B cell (primary cell): ENCODE results near the gene PIN1. TPM values are rescaled to one million over a fixed set of nuclear protein-coding genes. Genes with fewer than 3 reads are reported as not detected.

Source experiments
- ATAC-seq: fragments of 200-7000 bp; cut with Tn5 transposase; one replicate; pipeline ENCODE4 v1.10.0; 2021; ENCODE audit warnings: low read depth, mild to moderate bottlenecking, moderate number of reproducible peaks, moderate library complexity
- CTCF ChIA-PET: fragments of 350-600 bp; sonication (Branson Sonifier 250); formaldehyde crosslinking; loops from one replicate; lab custom pipeline; 2021; ENCODE audit warnings: antibody characterized with exemption, inconsistent platforms; lab: Charles Lee
- POLR2A ChIA-PET: fragments of 350-600 bp; sonication (Branson Sonifier 250); formaldehyde crosslinking; loops from one replicate; lab custom pipeline; 2021; ENCODE audit warnings: antibody characterized with exemption; lab: Charles Lee
- DNase-seq: peaks from one replicate; pipeline ENCODE4 v3.0.0; 2013
- H2AFZ ChIP-seq: 2 replicates; pipeline ENCODE4 v1.6.1; 2012; ENCODE audit warnings: mild to moderate bottlenecking, low read depth, low read length; ENCODE audit not compliant: insufficient read depth, poor library complexity, severe bottlenecking
- H3K27ac ChIP-seq, 2 donors: 1 replicate in 1 of 2; 2 replicates in 1 of 2; pipeline ENCODE4 v1.5.1; 2012 to 2013; ENCODE audit warnings: low read length in 2 of 2, mild to moderate bottlenecking in 2 of 2, moderate library complexity in 1 of 2
- H3K27me3 ChIP-seq, 4 experiments: fragments of 200-600 bp in 1 of 4; sonication (generic) in 1 of 4; replicated peaks in 1 of 4; 1 replicate in 2 of 4; 2 replicates in 2 of 4; pipeline versions ENCODE4 v1.6.1 to v1.7.0; 2013 to 2016; ENCODE audit warnings: low read length in 3 of 4, mild to moderate bottlenecking in 2 of 4, mixed read lengths in 1 of 4, moderate library complexity in 1 of 4; ENCODE audit not compliant: insufficient read depth in 4 of 4, control insufficient read depth in 3 of 4; ENCODE audit errors: control extremely low read depth in 1 of 4
- H3K36me3 ChIP-seq, 2 experiments: replicated peaks in 1 of 2; 1 replicate in 1 of 2; 2 replicates in 1 of 2; pipeline versions ENCODE4 v1.6.1 to v1.7.1; 2013; ENCODE audit warnings: low read length in 1 of 2; ENCODE audit not compliant: insufficient read depth in 2 of 2, control insufficient read depth in 1 of 2; ENCODE audit errors: control extremely low read depth in 1 of 2, extremely low read depth in 1 of 2
- H3K4me1 ChIP-seq, 2 donors: fragments of 200-600 bp in 1 of 2; sonication (generic) in 1 of 2; 1 replicate in 1 of 2; 2 replicates in 1 of 2; pipeline versions ENCODE4 v1.5.1 to v1.6.1; 2013 to 2017; ENCODE audit warnings: low read length in 2 of 2; ENCODE audit not compliant: control insufficient read depth in 2 of 2, insufficient read depth in 2 of 2
- H3K4me2 ChIP-seq: replicated peaks from 2 replicates; pipeline ENCODE3; 2012; ENCODE audit warnings: mild to moderate bottlenecking, low read depth, low read length; ENCODE audit not compliant: poor library complexity, severe bottlenecking
- H3K4me3 ChIP-seq, 5 experiments: fragments of 200-600 bp in 1 of 5; sonication (generic) in 1 of 5; 1 replicate in 3 of 5; 2 replicates in 2 of 5; pipeline versions ENCODE4 v1.5.1 to v1.7.0; 2011 to 2016; ENCODE audit warnings: low read length in 4 of 5, mild to moderate bottlenecking in 4 of 5, low read depth in 2 of 5, control low read depth in 1 of 5, moderate library complexity in 1 of 5; ENCODE audit not compliant: insufficient read depth in 1 of 5; ENCODE audit errors: control extremely low read depth in 1 of 5, extremely low read depth in 1 of 5
- H3K79me2 ChIP-seq: fragments of 200-600 bp; sonication (generic); one replicate; pipeline ENCODE4 v1.6.0; 2016; ENCODE audit warnings: low read length; ENCODE audit not compliant: control insufficient read depth, insufficient read depth
- H3K9ac ChIP-seq: fragments of 200-600 bp; sonication (generic); 2 replicates; pipeline ENCODE4 v1.6.1; 2017; ENCODE audit warnings: mild to moderate bottlenecking, low read length, moderate library complexity
- H3K9me3 ChIP-seq, 3 donors: one replicate each; pipeline versions ENCODE4 v1.6.1 to v1.7.1; 2013; ENCODE audit warnings: low read length in 2 of 3; ENCODE audit not compliant: control insufficient read depth in 2 of 3, insufficient read depth in 1 of 3; ENCODE audit errors: control extremely low read depth in 1 of 3
- H4K20me1 ChIP-seq: 2 replicates; pipeline ENCODE4 v1.6.0; 2012; ENCODE audit warnings: mild to moderate bottlenecking, low read length; ENCODE audit not compliant: insufficient read depth, control insufficient read depth, poor library complexity, severe bottlenecking
- H3K27ac Mint-ChIP-seq: one replicate; pipeline ENCODE4 v1.8.0; 2021; ENCODE audit warnings: mixed read lengths
- H3K27me3 Mint-ChIP-seq: one replicate; pipeline ENCODE4 v1.8.0; 2021; ENCODE audit warnings: mixed read lengths
- H3K4me1 Mint-ChIP-seq: one replicate; pipeline ENCODE4 v1.8.0; 2021; ENCODE audit warnings: mixed read lengths
- H3K4me3 Mint-ChIP-seq: one replicate; pipeline ENCODE4 v1.8.0; 2021; ENCODE audit warnings: mixed read lengths
- H3K9me3 Mint-ChIP-seq: one replicate; pipeline ENCODE4 v1.8.0; 2022; ENCODE audit warnings: mixed read lengths; ENCODE audit not compliant: insufficient read depth
- EZH2 ChIP-seq: IDR thresholded peaks from 2 replicates; pipeline ENCODE4 v1.6.1; 2012; ENCODE audit warnings: borderline replicate concordance, low read depth, mild to moderate bottlenecking, moderate library complexity, low read length; ENCODE audit not compliant: insufficient read depth, poor library complexity, severe bottlenecking
- WGBS: methylation state at CpG from one replicate; pipeline ENCODE4 v1.1.5; 2013; ENCODE audit warnings: missing lambda C conversion rate; ENCODE audit not compliant: insufficient coverage; 5-methylcytosine and 5-hydroxymethylcytosine counted together
- intact Hi-C: fragments of 100-400 bp; cut with micrococcal nuclease; formaldehyde crosslinking; loops from one replicate; pipeline ENCODE4 v1.10.0; 2022
- polyA plus RNA-seq: library from polyadenylated mRNA; depleted of rRNA; stranded (reverse); fragments of >200 nt; gene quantifications from 2 replicates; pipeline ENCODE4 v1.2.3, GENCODE V29; 2012
- total RNA-seq, 2 donors: library from RNA; stranded (reverse); fragments of 120-200 nt in 1 of 2; gene quantifications; 1 replicate in 1 of 2; 2 replicates in 1 of 2; pipeline versions ENCODE4 v1.2.3 to v1.2.4, GENCODE V29; 2013 to 2022
- TF ChIP-seq, protein P1 (sequence below): fragments of 200-600 bp; IDR thresholded peaks from one replicate; pipeline ENCODE4 v1.8.0; 2022; ENCODE audit warnings: antibody characterized with exemption, mild to moderate bottlenecking

PIN1 gene
- total and polyA plus RNA-seq, 2 donors (not counting 1 experiment from before 2014, with no cell fraction given), result 58.9 to 99.0 TPM

DNA sequence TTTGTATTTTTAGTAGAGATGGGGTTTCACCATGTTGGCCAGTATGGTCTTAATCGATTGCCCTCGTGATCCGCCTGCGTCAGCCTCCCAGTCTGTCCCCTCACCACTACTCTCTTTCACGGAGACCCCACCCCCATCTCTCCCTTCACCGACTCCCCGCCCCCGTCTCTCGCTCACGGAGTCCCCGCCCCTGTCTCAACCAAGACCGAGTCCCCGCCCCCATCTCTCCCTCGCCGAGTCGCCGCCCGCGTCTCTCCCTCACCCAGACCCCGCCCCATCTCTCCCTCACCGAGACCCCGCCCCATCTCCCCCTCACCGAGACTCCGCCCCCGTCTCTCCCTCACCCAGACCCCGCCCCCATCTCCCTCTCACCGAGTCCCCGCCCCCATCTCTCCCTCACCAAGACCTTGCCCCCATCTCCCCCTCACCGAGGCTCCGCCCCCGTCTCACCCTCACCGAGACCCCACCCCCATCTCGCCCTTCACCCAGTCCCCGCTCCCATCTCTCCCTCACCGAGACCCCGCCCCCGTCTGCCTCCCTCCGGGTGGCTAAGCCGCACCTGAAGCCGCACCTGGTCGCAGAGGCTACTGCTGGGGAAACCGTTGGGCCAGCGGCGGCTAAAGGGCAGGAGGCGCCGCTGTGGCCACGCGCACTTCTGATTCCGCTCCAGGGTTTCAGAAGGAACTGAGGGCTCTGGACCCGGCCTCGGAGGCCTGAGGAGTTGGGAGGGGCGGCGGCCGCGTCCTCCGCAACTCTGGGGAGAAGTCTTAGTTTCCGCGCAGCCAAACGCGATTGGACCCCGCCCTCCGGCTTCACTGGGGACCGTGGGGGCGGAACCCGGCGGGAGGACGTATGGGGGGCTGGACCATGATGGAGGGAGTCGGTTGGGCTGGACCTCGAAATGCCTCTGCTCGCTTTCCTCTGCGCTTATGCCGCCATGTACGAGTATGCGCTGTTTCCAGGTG is 49.5 kb upstream of the PIN1 start:
- Histone ChIP-seq H3K4me3 (peak overlapping the region; percentile 45 to 94 (median 75)), H3K4me1 (peaks cover 5 to 14% of the 10 kb centered on the region in 2 donors), H3K36me3 (no peaks in the 10 kb centered on the region), H4K20me1 (no peaks in the 10 kb centered on the region), H3K27ac (peak overlapping the region; percentile 80 to 97), H3K9ac (peak overlapping the region; percentile 78), H3K79me2 (no peaks in the 10 kb centered on the region), H2AFZ (peak overlapping the region; percentile 79), H3K9me3 (no peaks in the 10 kb centered on the region), H3K4me2 (peak overlapping the region; percentile 79), H3K27me3 (no peaks in the 10 kb centered on the region)
- DNase-seq (peak; percentile 97), ATAC-seq (peak; percentile 81)
- ChIA-PET POLR2A (interaction anchor here (0.6 to 0.8 kb wide), 4 partner anchors 16 to 164 kb away, joined by 3 to 8 read pairs (median 5); partner anchors contain the start of gene FBXL12), CTCF (interaction anchor here (0.6 kb wide), 1 partner anchor 53 kb away, joined by 3 read pairs; no protein-coding TSS in a partner anchor)
- no peaks in the 10 kb centered on the region for H3K9me3 Mint-ChIP-seq
- no peaks in the 10 kb centered on the region for H3K27me3 Mint-ChIP-seq
- peaks cover 22% of the 10 kb centered on the region for H3K4me1 Mint-ChIP-seq
- peak overlapping the region; percentile 92 for H3K4me3 Mint-ChIP-seq
- H3K27ac Mint-ChIP-seq, result peak overlapping the region; percentile 95
- TF ChIP-seq, protein P1, sequence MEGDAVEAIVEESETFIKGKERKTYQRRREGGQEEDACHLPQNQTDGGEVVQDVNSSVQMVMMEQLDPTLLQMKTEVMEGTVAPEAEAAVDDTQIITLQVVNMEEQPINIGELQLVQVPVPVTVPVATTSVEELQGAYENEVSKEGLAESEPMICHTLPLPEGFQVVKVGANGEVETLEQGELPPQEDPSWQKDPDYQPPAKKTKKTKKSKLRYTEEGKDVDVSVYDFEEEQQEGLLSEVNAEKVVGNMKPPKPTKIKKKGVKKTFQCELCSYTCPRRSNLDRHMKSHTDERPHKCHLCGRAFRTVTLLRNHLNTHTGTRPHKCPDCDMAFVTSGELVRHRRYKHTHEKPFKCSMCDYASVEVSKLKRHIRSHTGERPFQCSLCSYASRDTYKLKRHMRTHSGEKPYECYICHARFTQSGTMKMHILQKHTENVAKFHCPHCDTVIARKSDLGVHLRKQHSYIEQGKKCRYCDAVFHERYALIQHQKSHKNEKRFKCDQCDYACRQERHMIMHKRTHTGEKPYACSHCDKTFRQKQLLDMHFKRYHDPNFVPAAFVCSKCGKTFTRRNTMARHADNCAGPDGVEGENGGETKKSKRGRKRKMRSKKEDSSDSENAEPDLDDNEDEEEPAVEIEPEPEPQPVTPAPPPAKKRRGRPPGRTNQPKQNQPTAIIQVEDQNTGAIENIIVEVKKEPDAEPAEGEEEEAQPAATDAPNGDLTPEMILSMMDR, result no peak
- no peak for TF ChIP-seq EZH2
- WGBS, result under 1% methylated on average over 41 of the region's 74 CpGs
- intact Hi-C loops, result loop anchor here (1.0 kb wide), 2 partner anchors 17 to 34 kb away; partner anchors contain the start of genes FBXL12 and ZNF846

DNA sequence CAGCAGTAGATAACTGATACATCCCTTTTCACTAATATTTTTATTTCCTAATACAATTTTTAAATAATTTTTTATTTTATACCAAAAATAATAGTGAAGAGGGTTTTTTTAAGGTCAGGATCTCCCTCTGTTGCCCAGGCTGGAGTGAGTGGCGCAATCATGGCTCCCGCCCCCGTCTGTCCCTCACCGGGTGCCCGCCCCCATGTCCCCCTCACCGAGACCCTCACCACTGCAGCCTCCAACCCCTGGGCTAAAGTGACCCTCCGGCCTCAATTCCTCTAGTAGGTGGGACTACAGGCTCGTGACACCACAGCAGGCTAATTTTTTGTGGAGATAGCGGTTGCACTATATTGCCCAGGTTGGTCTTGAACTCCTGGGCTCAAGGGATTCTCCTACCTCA is 48.8 kb upstream of the PIN1 start:
- peak overlapping the region; percentile 79 for H2AFZ ChIP-seq
- H3K4me2 ChIP-seq, result peak overlapping the region; percentile 79
- 83% methylated on average over 3 of the region's 9 CpGs for WGBS
- ATAC-seq (no peak), DNase-seq (peak; percentile 28)
- no peaks in the 10 kb centered on the region for H3K79me2 ChIP-seq
- Mint-ChIP-seq H3K27ac (peak overlapping the region; percentile 95), H3K4me3 (peak overlapping the region; percentile 92), H3K9me3 (no peaks in the 10 kb centered on the region), H3K4me1 (peaks cover 23% of the 10 kb centered on the region), H3K27me3 (no peaks in the 10 kb centered on the region)
- TF ChIP-seq, protein P1, result no peak
- no peak for TF ChIP-seq EZH2
- intact Hi-C loops, result no loop called here
- peak overlapping the region; percentile 45 to 94 (median 75) for H3K4me3 ChIP-seq
- H3K27ac ChIP-seq, result peak overlapping the region; percentile 80 to 97
- no peaks in the 10 kb centered on the region for H3K36me3 ChIP-seq
- H3K27me3 ChIP-seq, result no peaks in the 10 kb centered on the region
- POLR2A ChIA-PET, result no interaction called here
- H3K9me3 ChIP-seq, result no peaks in the 10 kb centered on the region
- H3K9ac ChIP-seq, result peak overlapping the region; percentile 78
- H4K20me1 ChIP-seq, result no peaks in the 10 kb centered on the region
- CTCF ChIA-PET, result interaction anchor here (0.7 kb wide), 1 partner anchor 1783 kb away, joined by 3 read pairs; no protein-coding TSS in a partner anchor
- peaks cover 8 to 19% of the 10 kb centered on the region in 2 donors for H3K4me1 ChIP-seq
